HG02678 (cell line): ENCODE data around the gene SLC1A3.

Source experiments
- ATAC-seq: cut with Tn5 transposase; IDR thresholded peaks from one replicate; pipeline ENCODE4 v1.9.1; 2021; ENCODE audit warnings: mild to moderate bottlenecking, moderate library complexity; ENCODE audit not compliant: unreplicated experiment

Gene SLC1A3

GRCh38 chr5:36654564-36654963, 48.2 kb downstream of the SLC1A3 start:
- ATAC-seq = no peak

DNA sequence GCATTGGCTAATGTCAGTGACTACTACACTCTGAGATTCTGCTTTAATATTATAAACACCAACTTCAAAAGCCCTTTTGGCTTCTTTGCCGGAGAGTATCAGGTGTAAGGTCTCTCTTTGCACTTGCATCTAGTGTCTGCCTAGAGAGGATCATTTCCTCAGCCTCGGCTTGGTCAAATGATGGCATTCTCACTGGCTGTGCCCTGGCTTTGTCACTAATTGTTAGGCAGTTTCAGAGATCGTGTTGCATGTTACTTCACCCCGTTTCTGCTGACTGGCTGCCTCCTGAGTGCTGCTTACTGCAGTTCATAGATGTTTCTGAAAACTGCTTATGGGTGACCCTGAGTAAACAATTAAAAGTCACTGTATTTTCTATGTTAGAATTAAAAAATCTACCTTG, 48.8 kb downstream of the SLC1A3 start:
- ATAC-seq = no peak

- no peak for ATAC-seq
Measured at GRCh38 chr5:36656556-36656955, 50.1 kb downstream of the SLC1A3 start.

DNA sequence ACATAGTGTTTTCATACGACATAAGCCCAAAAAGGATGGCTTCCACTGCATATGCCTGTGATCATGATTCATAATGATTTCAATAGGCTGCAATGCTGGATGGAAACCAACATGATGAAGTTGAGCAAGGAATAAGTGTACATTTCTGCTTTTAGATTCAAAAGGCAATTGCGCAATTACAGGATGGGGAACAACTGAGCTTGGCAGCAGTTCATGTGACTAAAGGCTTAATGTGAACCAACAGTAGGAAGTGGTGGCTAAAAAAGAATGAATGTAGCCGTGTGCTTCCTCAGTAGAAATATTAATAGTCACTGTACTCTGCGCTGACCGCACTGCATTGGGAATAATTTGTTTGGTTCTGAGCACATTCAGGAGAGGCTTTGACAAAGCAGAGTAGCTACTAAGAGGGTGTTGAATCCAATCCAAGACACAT, 51.2 kb downstream of the SLC1A3 start:
- no peak for ATAC-seq

GRCh38 chr5:36658038-36658756, 51.8 kb downstream of the SLC1A3 start:
- ATAC-seq = no peak

DNA sequence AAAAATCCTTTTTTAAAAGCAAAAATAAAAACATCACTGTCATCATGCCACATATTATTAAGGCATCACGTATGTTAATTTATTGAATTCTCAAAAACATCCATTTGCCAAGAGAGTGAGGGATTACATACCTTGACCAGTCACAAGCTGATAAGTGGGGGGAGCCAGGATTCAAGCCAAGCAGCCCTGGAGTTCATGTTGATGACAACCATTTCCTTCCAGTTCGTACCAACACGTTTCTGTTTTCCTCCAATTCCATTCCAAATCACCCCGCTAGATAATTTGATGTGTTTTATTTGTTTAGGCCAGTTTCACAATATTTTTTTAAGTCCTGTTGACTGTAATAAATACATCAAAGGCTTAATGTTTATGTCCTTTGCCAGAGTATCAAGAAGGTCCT, 53.0 kb downstream of the SLC1A3 start:
- no peak for ATAC-seq

DNA sequence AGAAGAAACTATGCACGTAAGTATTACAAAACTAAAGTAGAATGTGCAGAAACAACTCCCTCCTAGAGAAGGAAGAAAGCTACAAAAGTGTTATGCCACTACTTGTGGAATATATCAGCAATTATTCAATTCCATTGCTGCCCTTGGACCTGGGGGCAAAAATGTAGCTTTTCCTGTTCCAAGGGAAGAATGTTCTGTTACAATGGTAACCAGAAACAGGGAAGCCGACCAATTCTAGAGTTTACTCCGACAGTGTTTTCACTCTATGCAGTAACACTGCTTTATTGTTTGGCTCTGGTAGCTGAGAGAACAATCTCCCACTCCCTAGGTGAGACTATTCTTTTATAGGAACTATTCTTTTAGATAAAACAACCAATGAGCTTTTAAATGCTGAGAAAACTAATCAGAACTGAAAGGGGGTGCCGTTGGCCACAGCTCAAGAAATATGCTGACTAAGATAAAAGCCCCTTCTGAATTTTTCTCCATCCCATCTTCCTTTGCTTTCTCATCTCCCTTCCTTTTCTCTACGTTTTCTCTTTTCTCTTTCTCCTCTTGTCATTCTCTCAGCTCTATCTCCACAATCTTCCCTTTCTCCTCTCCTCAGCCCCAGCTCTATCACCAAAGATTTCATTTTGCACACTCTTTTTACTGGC, 54.1 kb downstream of the SLC1A3 start:
- ATAC-seq = no peak

DNA sequence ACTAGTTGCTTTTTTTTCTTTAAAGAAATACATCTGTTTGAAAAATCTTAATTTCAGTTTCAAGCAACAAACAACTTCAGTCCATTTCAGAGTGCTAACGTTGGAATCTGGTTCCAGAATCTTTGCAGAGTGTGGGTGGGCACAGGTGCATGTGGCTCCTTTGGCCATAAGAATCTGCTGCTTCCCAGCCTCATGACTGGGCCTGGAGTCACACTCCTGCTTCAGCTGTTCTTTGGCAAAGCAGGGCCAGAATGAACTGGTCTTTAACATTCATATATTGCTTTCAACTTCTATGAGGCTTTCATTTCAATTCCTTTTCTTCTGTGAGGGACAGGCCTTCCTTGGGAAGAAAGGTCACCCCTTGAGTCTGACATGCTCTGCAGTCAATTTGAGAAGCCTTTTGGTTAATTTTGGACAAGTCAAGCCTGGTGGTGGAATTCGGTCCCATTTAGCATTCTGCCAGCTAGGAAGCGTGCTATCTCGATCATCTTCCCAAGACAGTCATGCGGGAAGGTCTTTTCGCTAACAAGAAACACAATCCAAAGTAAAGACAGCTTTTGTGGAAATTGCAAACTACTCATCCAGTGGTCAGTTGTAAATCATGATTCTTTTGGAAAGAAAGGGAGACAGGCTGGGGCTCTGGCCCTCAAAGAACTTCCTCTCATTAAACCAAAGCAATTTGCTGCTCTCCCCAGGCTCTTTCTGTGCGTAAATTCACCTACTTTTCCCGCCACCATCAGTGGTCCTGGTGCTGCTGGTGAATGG, 55.2 kb downstream of the SLC1A3 start:
- no peak for ATAC-seq

DNA sequence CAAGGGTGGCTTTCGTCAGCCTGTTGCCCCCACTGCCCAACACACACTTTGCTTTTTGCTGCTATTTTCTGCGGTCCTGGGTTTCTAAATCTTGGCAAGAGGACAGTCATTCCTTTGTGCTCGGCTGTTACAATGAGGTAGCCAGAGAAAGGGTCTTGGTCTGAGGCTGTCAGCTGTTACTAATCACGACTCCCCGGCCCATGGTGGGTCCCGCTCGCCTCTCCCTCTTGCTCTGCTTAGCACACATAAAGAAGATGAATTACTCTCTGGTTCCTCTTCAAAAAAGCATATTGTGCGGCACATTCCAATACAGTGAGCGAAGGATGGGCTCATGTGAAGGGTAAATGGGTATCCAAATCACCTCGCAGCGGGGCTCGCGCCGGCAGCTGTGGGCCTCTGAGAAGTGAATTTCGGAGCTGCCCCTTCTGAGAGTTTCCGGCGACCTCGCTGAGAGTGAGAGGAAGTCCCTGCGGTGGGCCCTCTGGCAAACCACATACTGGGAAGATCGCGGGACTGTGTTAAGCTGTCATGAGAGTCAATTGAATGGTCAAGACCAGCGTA, 56.0 kb downstream of the SLC1A3 start:
- ATAC-seq = no peak

GRCh38 chr5:36664766-36665165, 58.4 kb downstream of the SLC1A3 start:
- ATAC-seq = no peak

- no peak for ATAC-seq
Measured at GRCh38 chr5:36665628-36666027, 59.2 kb downstream of the SLC1A3 start.

- no peak for ATAC-seq
Measured at GRCh38 chr5:36666274-36666673, 59.9 kb downstream of the SLC1A3 start.

DNA sequence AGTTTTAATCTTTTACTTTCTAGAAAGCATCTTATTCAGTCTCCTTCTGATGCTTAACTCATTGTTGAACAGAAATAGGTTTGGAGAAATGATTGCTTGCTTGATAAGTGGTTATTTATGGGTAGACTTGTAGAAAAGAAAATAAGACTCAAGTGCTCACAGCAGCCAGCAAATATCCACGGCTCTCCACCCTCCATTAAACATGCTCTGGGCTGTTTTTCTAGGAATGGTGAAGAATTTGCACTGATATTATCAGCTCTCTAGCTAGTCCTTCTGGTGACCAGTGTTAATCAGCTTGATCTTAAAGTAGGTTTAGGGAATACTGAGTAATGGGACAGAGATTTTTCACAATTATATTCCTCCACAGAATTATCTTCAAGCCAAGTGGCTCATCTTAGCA, 60.6 kb downstream of the SLC1A3 start:
- no peak for ATAC-seq

- ATAC-seq = no peak
Measured at GRCh38 chr5:36667824-36668223, 61.4 kb downstream of the SLC1A3 start.

DNA sequence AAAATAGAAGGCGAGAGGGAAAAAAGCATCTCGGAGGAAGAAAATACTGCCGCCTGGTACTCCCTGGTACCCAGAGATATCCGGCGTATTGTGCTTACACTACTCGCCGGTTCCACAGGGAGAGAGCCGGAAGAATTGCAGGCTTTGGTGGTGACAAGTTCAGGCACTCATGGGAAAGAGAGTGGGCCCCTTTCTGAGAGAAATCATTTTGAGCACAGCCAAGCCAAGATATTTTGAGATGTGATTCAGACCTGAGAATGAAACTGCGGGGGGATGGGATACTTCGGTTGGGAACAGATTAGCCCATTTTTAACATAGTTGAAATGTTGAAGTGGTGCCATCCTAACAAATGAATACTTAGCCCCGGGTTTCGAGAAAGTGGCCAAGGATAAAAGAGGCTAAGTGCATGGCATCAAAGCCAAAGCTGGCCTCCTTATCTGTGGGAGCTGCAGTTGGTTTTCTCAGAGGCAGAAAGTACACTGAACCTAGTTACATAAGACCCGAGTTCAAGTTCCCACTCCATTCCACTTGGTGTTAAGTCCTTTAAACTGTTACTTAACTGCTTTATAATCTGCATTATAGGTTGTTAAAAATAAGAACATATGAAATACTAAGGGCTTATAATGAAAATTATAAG, 62.7 kb downstream of the SLC1A3 start:
- no peak for ATAC-seq

DNA sequence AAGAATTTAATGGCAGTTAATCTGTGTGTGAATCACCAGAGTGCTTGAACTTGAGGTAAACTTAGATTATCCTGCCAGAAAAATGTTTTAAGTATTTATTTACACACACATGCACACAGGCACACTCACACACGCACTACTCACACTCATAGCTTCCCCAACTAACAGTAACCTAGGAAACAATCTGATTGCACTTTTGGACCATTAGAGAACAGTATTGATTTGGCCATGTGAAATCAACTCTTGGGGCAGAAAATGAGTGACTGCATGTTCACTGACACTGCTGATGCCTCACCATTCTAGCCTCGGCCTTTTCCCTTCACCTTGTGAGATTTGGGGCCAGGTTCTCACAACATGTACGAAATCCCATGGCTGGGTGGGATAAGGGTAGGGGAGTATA, 64.1 kb downstream of the SLC1A3 start:
- no peak for ATAC-seq

GRCh38 chr5:36675282-36675681, 68.9 kb downstream of the SLC1A3 start:
- ATAC-seq = no peak

DNA sequence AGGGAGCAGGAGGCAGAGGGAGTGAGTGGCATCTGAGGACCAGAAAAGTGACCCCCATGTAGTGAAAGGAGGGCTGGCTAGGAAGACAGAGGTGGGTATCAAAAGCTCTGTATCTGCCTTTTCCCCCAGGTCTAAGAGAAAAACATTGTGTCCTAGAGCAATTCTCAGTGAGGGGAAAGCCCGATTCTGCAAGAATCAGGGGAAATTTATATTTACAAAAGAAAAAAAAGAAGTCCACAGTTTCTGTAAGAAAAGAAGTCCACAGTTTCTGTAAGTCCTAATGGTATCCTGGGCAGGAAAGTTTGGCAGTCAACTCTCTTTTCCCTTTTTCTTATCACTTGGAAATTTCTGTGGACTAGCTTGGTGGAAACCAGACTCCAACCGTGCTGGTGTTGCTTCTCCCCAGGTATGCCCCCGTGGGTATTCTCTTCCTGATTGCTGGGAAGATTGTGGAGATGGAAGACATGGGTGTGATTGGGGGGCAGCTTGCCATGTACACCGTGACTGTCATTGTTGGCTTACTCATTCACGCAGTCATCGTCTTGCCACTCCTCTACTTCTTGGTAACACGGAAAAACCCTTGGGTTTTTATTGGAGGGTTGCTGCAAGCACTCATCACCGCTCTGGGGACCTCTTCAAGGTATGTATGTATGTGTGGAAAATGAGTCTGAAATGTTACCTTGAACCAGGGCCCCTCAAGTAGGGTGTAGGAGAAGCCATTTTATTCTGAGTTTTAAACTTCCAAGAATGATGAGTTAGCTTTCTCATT, 73.0 kb downstream of the SLC1A3 start:
- ATAC-seq = no peak

DNA sequence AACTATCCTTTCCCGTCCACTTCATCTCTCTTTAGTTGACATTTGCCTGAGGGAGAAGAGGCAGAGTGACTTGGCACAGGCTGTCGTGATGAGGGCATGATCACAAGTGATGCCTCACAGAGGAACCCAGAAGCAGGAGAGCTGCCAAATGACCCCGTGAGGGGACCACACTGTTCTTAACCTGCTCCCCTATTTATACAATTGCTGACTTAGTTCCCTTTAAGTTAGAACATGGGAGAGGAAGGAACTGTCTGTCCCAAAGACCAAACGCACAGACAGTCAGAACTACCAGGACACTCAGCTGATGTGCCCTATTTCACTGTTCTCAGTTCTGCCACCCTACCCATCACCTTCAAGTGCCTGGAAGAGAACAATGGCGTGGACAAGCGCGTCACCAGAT, 73.7 kb downstream of the SLC1A3 start:
- no peak for ATAC-seq

GRCh38 chr5:36681711-36682110, 75.3 kb downstream of the SLC1A3 start:
- ATAC-seq = no peak
